ENCODE measurements around the gene JARID2.

DNA sequence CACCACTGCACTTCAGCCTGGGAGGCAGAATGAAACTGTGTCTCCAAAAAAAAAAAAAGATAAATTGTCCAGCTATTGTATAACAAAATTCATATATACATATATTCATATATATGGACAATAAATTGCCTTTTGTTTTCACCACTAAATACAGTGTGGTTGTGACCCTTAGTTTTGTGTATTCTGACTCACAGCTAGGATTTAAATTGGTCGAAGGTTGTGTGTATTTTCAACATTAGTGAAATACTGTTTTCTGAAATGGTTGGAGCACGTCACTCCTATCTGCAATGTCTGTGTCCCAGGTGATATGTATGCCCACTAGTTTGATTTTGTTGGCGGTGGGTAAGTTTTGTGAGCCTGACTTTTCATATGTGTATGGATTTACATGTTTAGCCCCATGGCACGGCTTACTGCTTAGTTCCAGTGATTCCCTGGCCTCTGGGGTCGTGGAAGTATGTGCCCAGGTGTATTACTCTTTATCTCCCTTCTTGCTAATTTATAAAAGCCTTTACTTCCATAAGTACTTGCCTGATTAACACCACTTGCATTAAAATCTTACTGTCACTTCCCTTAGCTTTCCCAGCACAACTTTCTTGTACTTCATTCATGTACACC, 33.3 kb downstream of the JARID2 start:
- TF ChIP-seq, protein P1, sequence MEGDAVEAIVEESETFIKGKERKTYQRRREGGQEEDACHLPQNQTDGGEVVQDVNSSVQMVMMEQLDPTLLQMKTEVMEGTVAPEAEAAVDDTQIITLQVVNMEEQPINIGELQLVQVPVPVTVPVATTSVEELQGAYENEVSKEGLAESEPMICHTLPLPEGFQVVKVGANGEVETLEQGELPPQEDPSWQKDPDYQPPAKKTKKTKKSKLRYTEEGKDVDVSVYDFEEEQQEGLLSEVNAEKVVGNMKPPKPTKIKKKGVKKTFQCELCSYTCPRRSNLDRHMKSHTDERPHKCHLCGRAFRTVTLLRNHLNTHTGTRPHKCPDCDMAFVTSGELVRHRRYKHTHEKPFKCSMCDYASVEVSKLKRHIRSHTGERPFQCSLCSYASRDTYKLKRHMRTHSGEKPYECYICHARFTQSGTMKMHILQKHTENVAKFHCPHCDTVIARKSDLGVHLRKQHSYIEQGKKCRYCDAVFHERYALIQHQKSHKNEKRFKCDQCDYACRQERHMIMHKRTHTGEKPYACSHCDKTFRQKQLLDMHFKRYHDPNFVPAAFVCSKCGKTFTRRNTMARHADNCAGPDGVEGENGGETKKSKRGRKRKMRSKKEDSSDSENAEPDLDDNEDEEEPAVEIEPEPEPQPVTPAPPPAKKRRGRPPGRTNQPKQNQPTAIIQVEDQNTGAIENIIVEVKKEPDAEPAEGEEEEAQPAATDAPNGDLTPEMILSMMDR (IDR thresholded peaks at IDR 0.05; ENCODE audit: insufficient read depth, low read length, poor library complexity, severe bottlenecking), result no peak
- TF ChIP-seq EZH2phosphoT487 (conservative IDR thresholded peaks at IDR 0.05; ENCODE audit: low read length), result no peak

All from SU-DHL-6 (cell line).